A673 (cell line): ENCODE measurements around the gene CTTNBP2NL. TPM values are rescaled to one million over a fixed set of nuclear protein-coding genes. Genes with fewer than 3 reads are reported as not detected.

Source experiments
- BruUV-seq: library from RNA; stranded (reverse); fragments of 400-500 nt; replicated peaks from 2 replicates; lab custom pipeline; 2021; lab: Mats Ljungman, UMichigan
- CTCF ChIA-PET: fragments of 300-600 bp; sonication (Branson Sonifier 250); formaldehyde crosslinking; loops from one replicate; lab custom pipeline; 2022; ENCODE audit warnings: antibody characterized with exemption; lab: Charles Lee
- POLR2A ChIA-PET: fragments of 300-600 bp; sonication (Branson Sonifier 250); formaldehyde crosslinking; loops from one replicate; lab custom pipeline; 2022; ENCODE audit warnings: antibody characterized with exemption; ENCODE audit not compliant: low non-redundant PET; lab: Charles Lee
- DNase-seq: peaks from one replicate; pipeline ENCODE4 v3.0.0-alpha.2; 2015; ENCODE audit warnings: low spot score
- H3K27ac ChIP-seq: fragments of 200-600 bp; sonication (generic); 2 replicates; pipeline ENCODE4 v1.5.1; 2016; ENCODE audit warnings: mixed run types, low read depth, mild to moderate bottlenecking, mixed read lengths, antibody characterized with exemption, low read length; ENCODE audit not compliant: poor library complexity, severe bottlenecking
- H3K27me3 ChIP-seq: fragments of 200-600 bp; sonication (generic); replicated peaks from 2 replicates; pipeline ENCODE4 v1.6.1; 2017; ENCODE audit warnings: mixed run types, low read depth, mild to moderate bottlenecking, mixed read lengths, antibody characterized with exemption, low read length; ENCODE audit not compliant: insufficient read depth, poor library complexity
- H3K36me3 ChIP-seq: fragments of 200-600 bp; sonication (generic); 2 replicates; pipeline ENCODE4 v1.6.1; 2016; ENCODE audit warnings: mixed run types, mild to moderate bottlenecking, mixed read lengths, antibody characterized with exemption, low read length; ENCODE audit not compliant: insufficient read depth, poor library complexity, severe bottlenecking
- H3K4me1 ChIP-seq: fragments of 200-600 bp; sonication (generic); 2 replicates; pipeline ENCODE4 v1.6.1; 2017; ENCODE audit warnings: mixed run types, mild to moderate bottlenecking, mixed read lengths, antibody characterized with exemption, low read length; ENCODE audit not compliant: insufficient read depth, poor library complexity, severe bottlenecking
- H3K4me3 ChIP-seq: fragments of 200-600 bp; sonication (generic); 2 replicates; pipeline ENCODE4 v1.5.1; 2016; ENCODE audit warnings: low read depth, mixed run types, mild to moderate bottlenecking, mixed read lengths, low read length; ENCODE audit not compliant: poor library complexity, severe bottlenecking
- H3K9me3 ChIP-seq: fragments of 200-600 bp; sonication (generic); 2 replicates; pipeline ENCODE4 v1.6.1; 2016; ENCODE audit warnings: mixed run types, low read depth, mild to moderate bottlenecking, mixed read lengths, antibody characterized with exemption, low read length; ENCODE audit not compliant: poor library complexity, severe bottlenecking
- CTCF ChIP-seq: fragments of 300-800, 200-600 bp; sonication (generic); conservative IDR thresholded peaks from 2 replicates; pipeline ENCODE4 v1.5.1; 2017; ENCODE audit warnings: low read depth, mild to moderate bottlenecking, antibody characterized with exemption, low read length, moderate library complexity, mixed read lengths
- EZH2 ChIP-seq: fragments of 200-600 bp; sonication (generic); IDR thresholded peaks from 2 replicates; pipeline ENCODE4 v1.6.1; 2017; ENCODE audit warnings: borderline replicate concordance, low read depth, mild to moderate bottlenecking, mixed read lengths, antibody characterized with exemption, low read length; ENCODE audit not compliant: poor library complexity, severe bottlenecking
- intact Hi-C: fragments of 100-400 bp; cut with micrococcal nuclease; formaldehyde crosslinking; loops from one replicate; pipeline ENCODE4 v1.10.0; 2022; ENCODE audit not compliant: unreplicated experiment
- total RNA-seq: library from RNA; stranded (reverse); gene quantifications from 2 replicates; pipeline ENCODE4 v1.2.3, GENCODE V29; 2021

Gene CTTNBP2NL
- total RNA-seq, 1 experiment from 2014 or later: 32.7 TPM

DNA sequence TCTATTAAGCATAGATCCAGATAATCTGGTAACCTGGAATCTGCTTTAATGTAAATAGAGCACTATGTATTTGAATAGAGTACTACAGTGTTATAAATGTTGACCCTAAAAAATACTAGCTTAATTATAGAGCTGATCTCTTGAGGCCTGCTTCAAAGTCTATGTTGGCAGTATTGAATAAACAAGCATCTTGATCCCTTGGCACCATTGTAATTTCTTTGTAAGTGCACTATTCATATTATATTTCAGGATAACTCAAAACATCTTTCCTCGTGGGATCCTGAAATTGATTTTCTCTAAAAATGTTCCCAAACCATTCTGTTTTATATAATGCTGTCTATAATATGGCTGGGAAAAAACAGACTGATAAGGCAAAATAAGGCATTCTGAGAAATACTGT, 10.8 kb downstream of the CTTNBP2NL start:
- POLR2A ChIA-PET: no interaction called here
- no peaks in the 10 kb centered on the region for H3K36me3 ChIP-seq
- H3K4me1 ChIP-seq: peaks cover 30% of the 10 kb centered on the region
- no peak overlapping the region for H3K4me3 ChIP-seq
- intact Hi-C loops: no loop called here
- BruUV-seq: no TSS peak
- TF ChIP-seq CTCF: no peak
- TF ChIP-seq EZH2: no peak
- no peak overlapping the region for H3K27ac ChIP-seq
- CTCF ChIA-PET: no interaction called here
- H3K27me3 ChIP-seq: no peaks in the 10 kb centered on the region
- DNase-seq: no peak
- no peaks in the 10 kb centered on the region for H3K9me3 ChIP-seq

DNA sequence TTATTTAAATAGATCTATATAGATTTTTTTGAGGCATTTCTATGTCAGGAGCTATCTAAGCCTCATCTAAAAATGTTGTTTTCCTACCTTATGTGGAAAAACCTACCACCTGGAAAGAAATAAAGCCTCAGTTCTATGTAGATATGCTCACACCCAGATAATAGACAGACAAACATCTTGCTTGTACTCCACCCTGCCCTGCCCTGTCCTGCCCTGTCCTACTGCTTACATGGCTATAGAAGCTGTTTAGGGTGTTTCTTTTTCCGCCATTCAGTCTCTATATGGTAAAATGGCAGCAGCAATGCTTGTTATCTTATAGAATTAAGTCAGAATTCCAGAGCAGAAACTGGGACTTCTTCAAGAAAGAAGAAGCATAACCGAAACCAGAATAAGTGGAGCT, 13.4 kb downstream of the CTTNBP2NL start:
- Histone ChIP-seq H3K36me3 (peaks cover 6% of the 10 kb centered on the region), H3K9me3 (no peaks in the 10 kb centered on the region), H3K27me3 (no peaks in the 10 kb centered on the region), H3K27ac (no peak overlapping the region), H3K4me1 (peaks cover 23% of the 10 kb centered on the region), H3K4me3 (no peak overlapping the region)
- no peak for DNase-seq
- TF ChIP-seq EZH2 (no peak), CTCF (no peak)
- ChIA-PET POLR2A (no interaction called here), CTCF (no interaction called here)
- intact Hi-C loops: no loop called here
- no TSS peak for BruUV-seq

- Histone ChIP-seq H3K4me3 (no peak overlapping the region), H3K9me3 (no peaks in the 10 kb centered on the region), H3K4me1 (peaks cover 21% of the 10 kb centered on the region), H3K36me3 (peaks cover 7% of the 10 kb centered on the region), H3K27ac (no peak overlapping the region), H3K27me3 (no peaks in the 10 kb centered on the region)
- intact Hi-C loops: no loop called here
- ChIA-PET POLR2A (no interaction called here), CTCF (interaction anchor here (0.7 kb wide), 1 partner anchor 290 kb away, joined by 3 read pairs; no protein-coding TSS in a partner anchor)
- no TSS peak for BruUV-seq
- no peak for TF ChIP-seq CTCF
- no peak for TF ChIP-seq EZH2
- DNase-seq: no peak
Measured at GRCh38 chr1:112410673-112411072, 14.7 kb downstream of the CTTNBP2NL start.
